K562 (cell line): ENCODE measurements around the gene YPEL1. TPM values are rescaled to one million over a fixed set of nuclear protein-coding genes. Genes with fewer than 3 reads are reported as not detected.
A peak's percentile ranks its signal among the peaks of the same experiment; 100 is the strongest.

Experiments used
- MTF1 ChIP-seq: fragments of 250-450 bp; sonication (Bioruptor Pico); IDR thresholded peaks from 2 replicates; pipeline ENCODE4 v1.9.0; 2021; ENCODE audit warnings: moderate library complexity, mild to moderate bottlenecking, inconsistent platforms, borderline replicate concordance
- NEUROD1 ChIP-seq: fragments of 150-350 bp; IDR thresholded peaks from 2 replicates; pipeline ENCODE4 v1.6.1; 2014; ENCODE audit warnings: borderline replicate concordance, low read length, low read depth; ENCODE audit not compliant: partially characterized antibody
- SAFB ChIP-seq: fragments of 200-400 bp; formaldehyde crosslinking; IDR thresholded peaks from 2 replicates; pipeline ENCODE4 v1.6.1; 2017; ENCODE audit warnings: low read depth, low read length, borderline replicate concordance
- polyA plus RNA-seq, 8 experiments: library from polyadenylated mRNA; depleted of rRNA in 4 of 8; stranded (reverse) in 5 of 8; unstranded in 3 of 8; fragments of >200 nt; fragmentation: Nextera tagmentation in 2 of 8; fragmentation: Illumina TruSeq in 1 of 8; extraction: Ambion mirVana in 2 of 8; extraction: Trizol in 1 of 8; gene quantifications; 2 replicates each; pipeline versions ENCODE4 v1.2.1 to v1.2.3, GENCODE V29; 2011 to 2014; ENCODE audit warnings: inconsistent platforms in 1 of 8, missing spikeins in 1 of 8
- total RNA-seq, 7 experiments: library from RNA; depleted of rRNA in 6 of 7; stranded (reverse); fragments of >200 nt in 6 of 7; fragmentation: Illumina TruSeq in 2 of 7; extraction: Trizol in 2 of 7; gene quantifications; 2 replicates each; pipeline versions ENCODE4 v1.2.1 to v1.2.3, GENCODE V29; 2011 to 2021; ENCODE audit warnings: low replicate concordance in 1 of 7
- TF ChIP-seq, protein P1 (sequence below): sonication (generic); formaldehyde crosslinking; IDR thresholded peaks from 2 replicates; pipeline ENCODE4 v1.8.1; 2023; ENCODE audit warnings: mild to moderate bottlenecking, missing genetic modification reagents
- TF ChIP-seq, protein P2 (sequence below): fragments of 450-650 bp; IDR thresholded peaks from 2 replicates; pipeline ENCODE4 v1.6.1; 2017; ENCODE audit warnings: antibody characterized with exemption, mild to moderate bottlenecking
- TF ChIP-seq, protein P3 (sequence below): fragments of 450-650 bp; formaldehyde crosslinking; IDR thresholded peaks from 2 replicates; pipeline ENCODE4 v1.4.0; 2020; ENCODE audit warnings: mild to moderate bottlenecking, moderate library complexity
- TF ChIP-seq, protein P4 (sequence below): sonication (generic); formaldehyde crosslinking; IDR thresholded peaks from 2 replicates; pipeline ENCODE4 v1.8.0; 2023; ENCODE audit warnings: mild to moderate bottlenecking, missing genetic modification reagents
- TF ChIP-seq, protein P5 (sequence below), 2 experiments: IDR thresholded peaks; 2 replicates each; pipeline ENCODE4 v1.6.1; 2012; ENCODE audit warnings: improper control_type of control experiment in 2 of 2, low read depth in 2 of 2, low read length in 2 of 2, borderline replicate concordance in 1 of 2

The YPEL1 gene
- total and polyA plus RNA-seq, 9 of the 15 experiments (the other 6 are each of a cell fraction or from before 2014, with no cell fraction given), result 0.07 to 2.2 (median 0.46) TPM

DNA sequence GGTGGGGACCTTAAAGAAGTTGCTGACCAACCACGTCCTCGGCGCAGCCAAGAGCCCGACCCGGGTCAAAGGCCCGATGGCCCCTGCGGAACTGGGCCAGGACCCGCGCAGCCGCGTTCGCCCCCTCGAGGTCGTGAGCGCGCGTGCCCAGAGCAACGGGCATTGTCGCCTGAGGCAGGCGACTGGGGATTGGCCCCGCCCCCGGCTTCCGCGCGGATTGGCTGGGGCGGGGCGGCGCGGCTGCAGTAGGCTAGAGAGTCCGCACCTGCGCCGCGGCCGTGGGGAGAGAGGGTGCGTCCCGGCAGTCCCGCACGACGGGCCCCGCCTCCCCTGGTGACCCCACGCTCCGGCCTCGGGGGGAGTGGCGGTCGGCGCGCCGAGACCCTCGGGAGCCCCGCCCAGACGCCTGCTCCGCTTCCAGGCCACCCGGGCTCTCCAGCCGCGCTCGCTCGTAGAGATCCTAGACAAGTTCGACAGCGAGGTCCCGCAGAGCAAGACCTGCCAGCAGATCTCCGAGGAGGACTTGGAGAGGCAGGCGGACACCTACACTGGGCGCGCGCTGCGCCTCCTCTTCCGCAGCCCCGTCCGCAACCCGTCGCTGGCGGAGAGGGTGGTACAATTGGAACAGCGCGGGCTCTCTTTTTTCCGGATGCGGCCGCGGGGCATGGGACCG, 78.1 kb downstream of the YPEL1 start (continued):
- TF ChIP-seq, protein P1, sequence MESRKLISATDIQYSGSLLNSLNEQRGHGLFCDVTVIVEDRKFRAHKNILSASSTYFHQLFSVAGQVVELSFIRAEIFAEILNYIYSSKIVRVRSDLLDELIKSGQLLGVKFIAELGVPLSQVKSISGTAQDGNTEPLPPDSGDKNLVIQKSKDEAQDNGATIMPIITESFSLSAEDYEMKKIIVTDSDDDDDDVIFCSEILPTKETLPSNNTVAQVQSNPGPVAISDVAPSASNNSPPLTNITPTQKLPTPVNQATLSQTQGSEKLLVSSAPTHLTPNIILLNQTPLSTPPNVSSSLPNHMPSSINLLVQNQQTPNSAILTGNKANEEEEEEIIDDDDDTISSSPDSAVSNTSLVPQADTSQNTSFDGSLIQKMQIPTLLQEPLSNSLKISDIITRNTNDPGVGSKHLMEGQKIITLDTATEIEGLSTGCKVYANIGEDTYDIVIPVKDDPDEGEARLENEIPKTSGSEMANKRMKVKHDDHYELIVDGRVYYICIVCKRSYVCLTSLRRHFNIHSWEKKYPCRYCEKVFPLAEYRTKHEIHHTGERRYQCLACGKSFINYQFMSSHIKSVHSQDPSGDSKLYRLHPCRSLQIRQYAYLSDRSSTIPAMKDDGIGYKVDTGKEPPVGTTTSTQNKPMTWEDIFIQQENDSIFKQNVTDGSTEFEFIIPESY (CRISPR knock-in tag), result no peak
- TF ChIP-seq, protein P2, sequence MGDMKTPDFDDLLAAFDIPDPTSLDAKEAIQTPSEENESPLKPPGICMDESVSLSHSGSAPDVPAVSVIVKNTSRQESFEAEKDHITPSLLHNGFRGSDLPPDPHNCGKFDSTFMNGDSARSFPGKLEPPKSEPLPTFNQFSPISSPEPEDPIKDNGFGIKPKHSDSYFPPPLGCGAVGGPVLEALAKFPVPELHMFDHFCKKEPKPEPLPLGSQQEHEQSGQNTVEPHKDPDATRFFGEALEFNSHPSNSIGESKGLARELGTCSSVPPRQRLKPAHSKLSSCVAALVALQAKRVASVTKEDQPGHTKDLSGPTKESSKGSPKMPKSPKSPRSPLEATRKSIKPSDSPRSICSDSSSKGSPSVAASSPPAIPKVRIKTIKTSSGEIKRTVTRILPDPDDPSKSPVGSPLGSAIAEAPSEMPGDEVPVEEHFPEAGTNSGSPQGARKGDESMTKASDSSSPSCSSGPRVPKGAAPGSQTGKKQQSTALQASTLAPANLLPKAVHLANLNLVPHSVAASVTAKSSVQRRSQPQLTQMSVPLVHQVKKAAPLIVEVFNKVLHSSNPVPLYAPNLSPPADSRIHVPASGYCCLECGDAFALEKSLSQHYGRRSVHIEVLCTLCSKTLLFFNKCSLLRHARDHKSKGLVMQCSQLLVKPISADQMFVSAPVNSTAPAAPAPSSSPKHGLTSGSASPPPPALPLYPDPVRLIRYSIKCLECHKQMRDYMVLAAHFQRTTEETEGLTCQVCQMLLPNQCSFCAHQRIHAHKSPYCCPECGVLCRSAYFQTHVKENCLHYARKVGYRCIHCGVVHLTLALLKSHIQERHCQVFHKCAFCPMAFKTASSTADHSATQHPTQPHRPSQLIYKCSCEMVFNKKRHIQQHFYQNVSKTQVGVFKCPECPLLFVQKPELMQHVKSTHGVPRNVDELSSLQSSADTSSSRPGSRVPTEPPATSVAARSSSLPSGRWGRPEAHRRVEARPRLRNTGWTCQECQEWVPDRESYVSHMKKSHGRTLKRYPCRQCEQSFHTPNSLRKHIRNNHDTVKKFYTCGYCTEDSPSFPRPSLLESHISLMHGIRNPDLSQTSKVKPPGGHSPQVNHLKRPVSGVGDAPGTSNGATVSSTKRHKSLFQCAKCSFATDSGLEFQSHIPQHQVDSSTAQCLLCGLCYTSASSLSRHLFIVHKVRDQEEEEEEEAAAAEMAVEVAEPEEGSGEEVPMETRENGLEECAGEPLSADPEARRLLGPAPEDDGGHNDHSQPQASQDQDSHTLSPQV, result no peak
- peak; percentile 56 for TF ChIP-seq NEUROD1
- TF ChIP-seq, protein P3, sequence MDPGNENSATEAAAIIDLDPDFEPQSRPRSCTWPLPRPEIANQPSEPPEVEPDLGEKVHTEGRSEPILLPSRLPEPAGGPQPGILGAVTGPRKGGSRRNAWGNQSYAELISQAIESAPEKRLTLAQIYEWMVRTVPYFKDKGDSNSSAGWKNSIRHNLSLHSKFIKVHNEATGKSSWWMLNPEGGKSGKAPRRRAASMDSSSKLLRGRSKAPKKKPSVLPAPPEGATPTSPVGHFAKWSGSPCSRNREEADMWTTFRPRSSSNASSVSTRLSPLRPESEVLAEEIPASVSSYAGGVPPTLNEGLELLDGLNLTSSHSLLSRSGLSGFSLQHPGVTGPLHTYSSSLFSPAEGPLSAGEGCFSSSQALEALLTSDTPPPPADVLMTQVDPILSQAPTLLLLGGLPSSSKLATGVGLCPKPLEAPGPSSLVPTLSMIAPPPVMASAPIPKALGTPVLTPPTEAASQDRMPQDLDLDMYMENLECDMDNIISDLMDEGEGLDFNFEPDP (CRISPR knock-in tag), result no peak
- TF ChIP-seq, protein P4, sequence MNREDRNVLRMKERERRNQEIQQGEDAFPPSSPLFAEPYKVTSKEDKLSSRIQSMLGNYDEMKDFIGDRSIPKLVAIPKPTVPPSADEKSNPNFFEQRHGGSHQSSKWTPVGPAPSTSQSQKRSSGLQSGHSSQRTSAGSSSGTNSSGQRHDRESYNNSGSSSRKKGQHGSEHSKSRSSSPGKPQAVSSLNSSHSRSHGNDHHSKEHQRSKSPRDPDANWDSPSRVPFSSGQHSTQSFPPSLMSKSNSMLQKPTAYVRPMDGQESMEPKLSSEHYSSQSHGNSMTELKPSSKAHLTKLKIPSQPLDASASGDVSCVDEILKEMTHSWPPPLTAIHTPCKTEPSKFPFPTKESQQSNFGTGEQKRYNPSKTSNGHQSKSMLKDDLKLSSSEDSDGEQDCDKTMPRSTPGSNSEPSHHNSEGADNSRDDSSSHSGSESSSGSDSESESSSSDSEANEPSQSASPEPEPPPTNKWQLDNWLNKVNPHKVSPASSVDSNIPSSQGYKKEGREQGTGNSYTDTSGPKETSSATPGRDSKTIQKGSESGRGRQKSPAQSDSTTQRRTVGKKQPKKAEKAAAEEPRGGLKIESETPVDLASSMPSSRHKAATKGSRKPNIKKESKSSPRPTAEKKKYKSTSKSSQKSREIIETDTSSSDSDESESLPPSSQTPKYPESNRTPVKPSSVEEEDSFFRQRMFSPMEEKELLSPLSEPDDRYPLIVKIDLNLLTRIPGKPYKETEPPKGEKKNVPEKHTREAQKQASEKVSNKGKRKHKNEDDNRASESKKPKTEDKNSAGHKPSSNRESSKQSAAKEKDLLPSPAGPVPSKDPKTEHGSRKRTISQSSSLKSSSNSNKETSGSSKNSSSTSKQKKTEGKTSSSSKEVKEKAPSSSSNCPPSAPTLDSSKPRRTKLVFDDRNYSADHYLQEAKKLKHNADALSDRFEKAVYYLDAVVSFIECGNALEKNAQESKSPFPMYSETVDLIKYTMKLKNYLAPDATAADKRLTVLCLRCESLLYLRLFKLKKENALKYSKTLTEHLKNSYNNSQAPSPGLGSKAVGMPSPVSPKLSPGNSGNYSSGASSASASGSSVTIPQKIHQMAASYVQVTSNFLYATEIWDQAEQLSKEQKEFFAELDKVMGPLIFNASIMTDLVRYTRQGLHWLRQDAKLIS (CRISPR knock-in tag), result no peak
- TF ChIP-seq, protein P5, sequence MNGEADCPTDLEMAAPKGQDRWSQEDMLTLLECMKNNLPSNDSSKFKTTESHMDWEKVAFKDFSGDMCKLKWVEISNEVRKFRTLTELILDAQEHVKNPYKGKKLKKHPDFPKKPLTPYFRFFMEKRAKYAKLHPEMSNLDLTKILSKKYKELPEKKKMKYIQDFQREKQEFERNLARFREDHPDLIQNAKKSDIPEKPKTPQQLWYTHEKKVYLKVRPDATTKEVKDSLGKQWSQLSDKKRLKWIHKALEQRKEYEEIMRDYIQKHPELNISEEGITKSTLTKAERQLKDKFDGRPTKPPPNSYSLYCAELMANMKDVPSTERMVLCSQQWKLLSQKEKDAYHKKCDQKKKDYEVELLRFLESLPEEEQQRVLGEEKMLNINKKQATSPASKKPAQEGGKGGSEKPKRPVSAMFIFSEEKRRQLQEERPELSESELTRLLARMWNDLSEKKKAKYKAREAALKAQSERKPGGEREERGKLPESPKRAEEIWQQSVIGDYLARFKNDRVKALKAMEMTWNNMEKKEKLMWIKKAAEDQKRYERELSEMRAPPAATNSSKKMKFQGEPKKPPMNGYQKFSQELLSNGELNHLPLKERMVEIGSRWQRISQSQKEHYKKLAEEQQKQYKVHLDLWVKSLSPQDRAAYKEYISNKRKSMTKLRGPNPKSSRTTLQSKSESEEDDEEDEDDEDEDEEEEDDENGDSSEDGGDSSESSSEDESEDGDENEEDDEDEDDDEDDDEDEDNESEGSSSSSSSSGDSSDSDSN (IDR thresholded peaks at IDR 0.05; ENCODE audit: borderline replicate concordance in 1 of 2, low read depth in 2 of 2, low read length in 2 of 2), result no peak
- no peak for TF ChIP-seq SAFB
- TF ChIP-seq MTF1 (CRISPR knock-in tag), result no peak
